Measurements from ENCODE around the gene UBE2J2. TPM values are rescaled to one million over a fixed set of nuclear protein-coding genes. Genes with fewer than 3 reads are reported as not detected.
A peak's percentile ranks its signal among the peaks of the same experiment; 100 is the strongest.

UBE2J2 gene
- total and polyA plus RNA-seq, 8 donors = 14.0 to 252 (median 46.5) TPM

GRCh38 chr1:1264026-1264425 lies 9.6 kb downstream of the UBE2J2 start:
- WGBS, 5 donors = 87 to 91% (median 89%) methylated on average over 9 of the region's 9 CpGs

GRCh38 chr1:1262758-1263157 lies 10.9 kb downstream of the UBE2J2 start:
- H3K27me3 ChIP-seq = no peaks in the 10 kb centered on the region
- no peak for TF ChIP-seq POLR2AphosphoS5 (IDR thresholded peaks at IDR 0.05)
- TF ChIP-seq POLR2A (IDR thresholded peaks at IDR 0.05) = no peak
- no peak for TF ChIP-seq EP300 (IDR thresholded peaks at IDR 0.05)
- TF ChIP-seq CTCF (IDR thresholded peaks at IDR 0.05) = no peak
- H3K27ac ChIP-seq = no peak overlapping the region
- no peak for DNase-seq
- H3K4me3 ChIP-seq = no peak overlapping the region
- WGBS, 5 donors = 92 to 95% (median 93%) methylated on average over 8 of the region's 8 CpGs
- no peaks in the 10 kb centered on the region for H3K9me3 ChIP-seq
- intact Hi-C loops (cut with DNase I; ENCODE audit: low total_unique reads) = no loop called here
- peaks cover 58 to 98% (median 96%) of the 10 kb centered on the region in 4 donors for H3K36me3 ChIP-seq
- H3K4me1 ChIP-seq = peaks cover 0 to 24% (median 8%) of the 10 kb centered on the region in 4 donors

More at GRCh38 chr1:1264026-1264425, 9.6 kb downstream of the UBE2J2 start:
- no peak for DNase-seq
- H3K4me3 ChIP-seq = no peak overlapping the region
- H3K27me3 ChIP-seq = no peaks in the 10 kb centered on the region
- TF ChIP-seq EP300 (IDR thresholded peaks at IDR 0.05) = no peak
- TF ChIP-seq POLR2AphosphoS5 (IDR thresholded peaks at IDR 0.05) = no peak
- no peak for TF ChIP-seq POLR2A (IDR thresholded peaks at IDR 0.05)
- TF ChIP-seq CTCF (IDR thresholded peaks at IDR 0.05) = no peak
- peak overlapping the region in 1 of 5 donors; percentile 37 for H3K27ac ChIP-seq
- intact Hi-C loops (cut with DNase I; ENCODE audit: low total_unique reads) = no loop called here
- no peaks in the 10 kb centered on the region for H3K9me3 ChIP-seq
- H3K36me3 ChIP-seq = peaks cover 54 to 99% (median 96%) of the 10 kb centered on the region in 4 donors
- peaks cover 0 to 17% (median 5%) of the 10 kb centered on the region in 4 donors for H3K4me1 ChIP-seq

- H3K4me3 ChIP-seq = no peak overlapping the region
- WGBS, 5 donors = 92 to 96% (median 95%) methylated on average over 17 of the region's 17 CpGs
- TF ChIP-seq CTCF (IDR thresholded peaks at IDR 0.05) = no peak
- TF ChIP-seq EP300 (IDR thresholded peaks at IDR 0.05) = no peak
- TF ChIP-seq POLR2A (IDR thresholded peaks at IDR 0.05) = no peak
- TF ChIP-seq POLR2AphosphoS5 (IDR thresholded peaks at IDR 0.05) = no peak
- DNase-seq = no peak
- H3K27me3 ChIP-seq = no peaks in the 10 kb centered on the region
- H3K9me3 ChIP-seq = no peaks in the 10 kb centered on the region
- intact Hi-C loops (cut with DNase I; ENCODE audit: low total_unique reads) = no loop called here
- H3K4me1 ChIP-seq = peaks cover 0 to 24% (median 8%) of the 10 kb centered on the region in 4 donors
- H3K27ac ChIP-seq = no peak overlapping the region
- peaks cover 55 to 98% (median 92%) of the 10 kb centered on the region in 4 donors for H3K36me3 ChIP-seq
Measured at GRCh38 chr1:1262071-1262470, 11.6 kb downstream of the UBE2J2 start.

GRCh38 chr1:1260843-1261560 lies 12.7 kb downstream of the UBE2J2 start:
- TF ChIP-seq EP300 (IDR thresholded peaks at IDR 0.05) (no peak), POLR2AphosphoS5 (IDR thresholded peaks at IDR 0.05) (no peak), POLR2A (IDR thresholded peaks at IDR 0.05) (no peak), CTCF (IDR thresholded peaks at IDR 0.05) (no peak)
- H3K9me3 ChIP-seq = no peaks in the 10 kb centered on the region
- peaks cover 0 to 24% (median 8%) of the 10 kb centered on the region in 4 donors for H3K4me1 ChIP-seq
- DNase-seq = no peak
- intact Hi-C loops (cut with DNase I; ENCODE audit: low total_unique reads) = no loop called here
- 70 to 80% (median 76%) methylated on average over 16 of the region's 16 CpGs for WGBS, 5 donors
- H3K36me3 ChIP-seq = peaks cover 53 to 98% (median 92%) of the 10 kb centered on the region in 4 donors
- H3K4me3 ChIP-seq = no peak overlapping the region
- H3K27me3 ChIP-seq = no peaks in the 10 kb centered on the region
- no peak overlapping the region for H3K27ac ChIP-seq

Measured in stomach (tissue), 9 donors.